ENCODE results near the gene OR5F1. TPM values are rescaled to one million over a fixed set of nuclear protein-coding genes. Genes with fewer than 3 reads are reported as not detected.

The OR5F1 gene
- not detected for total RNA-seq
- long read RNA-seq = 0 reads

DNA sequence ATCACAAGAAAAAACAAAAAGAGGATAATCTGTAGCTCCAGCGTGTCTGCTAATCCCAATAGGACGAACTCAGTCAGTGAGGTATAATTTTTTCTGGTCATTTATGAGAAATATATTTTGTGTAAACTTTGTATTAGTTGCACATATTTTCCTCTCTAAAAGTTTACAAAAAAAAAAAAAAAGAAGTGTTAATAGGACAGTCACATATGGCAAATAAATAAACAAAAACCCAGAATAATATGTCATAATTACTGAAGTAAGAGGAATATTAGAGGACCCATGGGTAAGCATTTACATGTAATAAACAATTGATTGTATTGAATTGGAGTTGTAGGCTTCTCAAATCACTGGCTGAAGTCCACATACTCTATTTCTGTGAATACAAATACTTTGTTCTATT is at the start of gene OR5F1:
Gene OR5F1, minus strand, starts transcription at position 101 of the 400 bp plus-strand sequence. Its CDS starts 0 bp downstream, at position 101.
- H3K4me3 ChIP-seq = no peak within 1 kb of the TSS
- no peak within 1 kb of the TSS for H3K27ac ChIP-seq

DNA sequence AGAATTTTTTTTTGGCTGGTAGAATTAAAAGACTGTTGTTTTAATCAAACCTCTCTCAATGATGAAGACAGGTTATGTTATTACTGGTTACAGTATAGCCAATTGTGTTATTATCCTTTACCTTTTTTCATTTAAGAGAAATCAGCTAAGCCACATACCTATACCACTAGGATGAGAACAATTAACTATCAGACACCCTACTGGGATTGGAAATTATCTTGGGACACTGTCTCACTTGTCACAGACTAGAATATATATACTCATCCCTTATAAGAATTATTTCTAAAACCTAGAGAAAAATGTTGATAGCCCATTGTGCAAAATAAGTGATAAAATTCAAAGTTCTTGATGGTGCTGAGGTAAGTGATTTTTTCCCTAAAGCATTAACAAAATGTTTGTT is 32.9 kb upstream of the OR5F1 start, which contains the start of gene OR5AS1:
Gene OR5AS1, plus strand, starts transcription at position 301 of the 400 bp plus-strand sequence. CDS start 2,765 bp downstream, outside the sequence.
- ATAC-seq (no peak), DNase-seq (no peak)
- TF ChIP-seq, protein P1, sequence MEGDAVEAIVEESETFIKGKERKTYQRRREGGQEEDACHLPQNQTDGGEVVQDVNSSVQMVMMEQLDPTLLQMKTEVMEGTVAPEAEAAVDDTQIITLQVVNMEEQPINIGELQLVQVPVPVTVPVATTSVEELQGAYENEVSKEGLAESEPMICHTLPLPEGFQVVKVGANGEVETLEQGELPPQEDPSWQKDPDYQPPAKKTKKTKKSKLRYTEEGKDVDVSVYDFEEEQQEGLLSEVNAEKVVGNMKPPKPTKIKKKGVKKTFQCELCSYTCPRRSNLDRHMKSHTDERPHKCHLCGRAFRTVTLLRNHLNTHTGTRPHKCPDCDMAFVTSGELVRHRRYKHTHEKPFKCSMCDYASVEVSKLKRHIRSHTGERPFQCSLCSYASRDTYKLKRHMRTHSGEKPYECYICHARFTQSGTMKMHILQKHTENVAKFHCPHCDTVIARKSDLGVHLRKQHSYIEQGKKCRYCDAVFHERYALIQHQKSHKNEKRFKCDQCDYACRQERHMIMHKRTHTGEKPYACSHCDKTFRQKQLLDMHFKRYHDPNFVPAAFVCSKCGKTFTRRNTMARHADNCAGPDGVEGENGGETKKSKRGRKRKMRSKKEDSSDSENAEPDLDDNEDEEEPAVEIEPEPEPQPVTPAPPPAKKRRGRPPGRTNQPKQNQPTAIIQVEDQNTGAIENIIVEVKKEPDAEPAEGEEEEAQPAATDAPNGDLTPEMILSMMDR (IDR thresholded peaks at IDR 0.05) = no peak
- no peak within 1 kb of the TSS for H3K27ac ChIP-seq
- no peak within 1 kb of the TSS for H3K4me3 ChIP-seq
- no peaks in the 10 kb centered on the region for H3K27me3 ChIP-seq (ENCODE audit: low read depth)
- intact Hi-C loops (cut with DNase I) = no loop called here
- no peaks in the 10 kb centered on the region for H3K4me1 ChIP-seq
- no peaks in the 10 kb centered on the region for H3K9me3 ChIP-seq
- H3K36me3 ChIP-seq = no peaks in the 10 kb centered on the region

More for the DNA sequence above, at the start of gene OR5F1:
- TF ChIP-seq, protein P1 (IDR thresholded peaks at IDR 0.05) = no peak
- Histone ChIP-seq H3K27me3 (ENCODE audit: low read depth) (no peaks in the 10 kb centered on the region), H3K4me1 (no peaks in the 10 kb centered on the region), H3K36me3 (no peaks in the 10 kb centered on the region), H3K9me3 (no peaks in the 10 kb centered on the region)
- DNase-seq = no peak
- ATAC-seq = no peak
- intact Hi-C loops (cut with DNase I) = no loop called here

DNA sequence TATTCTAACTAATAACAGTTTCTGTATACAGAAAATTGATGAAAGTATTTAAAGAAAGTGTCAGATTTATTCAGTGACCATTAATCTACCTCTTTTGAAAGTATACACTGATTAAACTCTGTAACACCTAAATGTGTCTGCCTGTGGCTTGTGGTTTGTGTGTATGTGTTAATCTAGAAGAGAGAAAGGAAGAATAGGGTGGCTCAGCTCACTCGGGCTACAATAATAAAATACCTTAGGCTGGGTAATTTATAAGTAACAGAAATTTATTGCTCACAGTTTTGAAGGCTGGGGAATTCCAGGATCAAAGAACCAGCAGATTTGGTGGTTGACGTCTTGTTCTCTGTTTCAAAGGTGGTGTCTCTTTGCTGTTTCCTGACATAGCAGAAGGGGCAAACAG is 19.4 kb upstream of the OR5F1 start:
- Histone ChIP-seq H3K4me1 (no peaks in the 10 kb centered on the region), H3K9me3 (no peaks in the 10 kb centered on the region), H3K4me3 (no peak overlapping the region), H3K27ac (no peak overlapping the region), H3K27me3 (ENCODE audit: low read depth) (no peaks in the 10 kb centered on the region), H3K36me3 (no peaks in the 10 kb centered on the region)
- ATAC-seq (no peak), DNase-seq (no peak)
- intact Hi-C loops (cut with DNase I) = no loop called here
- TF ChIP-seq, protein P1 (IDR thresholded peaks at IDR 0.05) = no peak

DNA sequence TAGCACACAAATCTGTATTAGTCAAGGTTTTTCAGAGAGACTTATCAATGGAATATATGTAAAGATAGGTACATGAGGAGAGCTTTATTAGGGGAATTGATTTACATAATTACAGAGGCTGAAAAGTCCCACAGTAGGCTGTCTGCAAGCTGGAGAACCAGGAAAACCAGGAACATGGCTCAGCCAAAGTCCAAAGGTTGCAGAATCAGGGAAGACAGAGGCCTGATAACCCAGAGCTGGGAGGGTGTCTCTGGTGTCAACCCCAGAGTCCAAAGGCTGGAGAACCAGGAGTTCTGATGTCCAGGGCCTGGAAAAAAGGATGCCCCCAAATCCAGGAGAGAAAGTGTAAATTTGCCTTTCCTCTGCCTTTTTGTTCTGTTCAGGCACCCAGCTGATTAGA is 16.3 kb upstream of the OR5F1 start:
- DNase-seq (no peak), ATAC-seq (no peak)
- intact Hi-C loops (cut with DNase I) = no loop called here
- Histone ChIP-seq H3K27me3 (ENCODE audit: low read depth) (no peaks in the 10 kb centered on the region), H3K4me1 (no peaks in the 10 kb centered on the region), H3K4me3 (no peak overlapping the region), H3K9me3 (no peaks in the 10 kb centered on the region), H3K27ac (no peak overlapping the region), H3K36me3 (no peaks in the 10 kb centered on the region)
- TF ChIP-seq, protein P1 (IDR thresholded peaks at IDR 0.05) = no peak

DNA sequence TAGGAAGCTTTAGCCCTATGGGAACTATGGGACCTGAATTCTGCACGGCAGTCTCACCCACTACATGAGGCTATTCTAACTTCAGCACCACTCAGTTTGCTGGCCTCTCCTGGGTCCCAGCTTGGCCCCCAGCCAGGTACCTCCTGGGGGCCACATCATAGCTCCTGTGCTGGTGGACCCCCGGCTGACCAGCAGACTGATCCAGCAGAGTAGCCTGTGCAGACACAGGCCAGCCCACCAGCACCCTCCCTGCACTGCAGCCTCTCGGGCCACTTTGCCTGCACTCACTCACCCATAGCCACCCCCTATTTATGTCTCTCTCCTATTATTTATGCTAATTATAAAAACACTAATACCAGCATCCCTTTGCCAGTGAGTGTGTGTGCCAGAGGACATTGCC is 23.5 kb downstream of the OR5F1 start:
- intact Hi-C loops (cut with DNase I) = no loop called here
- DNase-seq (no peak), ATAC-seq (peak in 1 of 2 donors; percentile 35)
- Histone ChIP-seq H3K36me3 (no peaks in the 10 kb centered on the region), H3K27me3 (ENCODE audit: low read depth) (no peaks in the 10 kb centered on the region), H3K4me1 (no peaks in the 10 kb centered on the region), H3K9me3 (no peaks in the 10 kb centered on the region), H3K4me3 (no peak overlapping the region), H3K27ac (no peak overlapping the region)
- TF ChIP-seq, protein P1 (IDR thresholded peaks at IDR 0.05) = no peak

DNA sequence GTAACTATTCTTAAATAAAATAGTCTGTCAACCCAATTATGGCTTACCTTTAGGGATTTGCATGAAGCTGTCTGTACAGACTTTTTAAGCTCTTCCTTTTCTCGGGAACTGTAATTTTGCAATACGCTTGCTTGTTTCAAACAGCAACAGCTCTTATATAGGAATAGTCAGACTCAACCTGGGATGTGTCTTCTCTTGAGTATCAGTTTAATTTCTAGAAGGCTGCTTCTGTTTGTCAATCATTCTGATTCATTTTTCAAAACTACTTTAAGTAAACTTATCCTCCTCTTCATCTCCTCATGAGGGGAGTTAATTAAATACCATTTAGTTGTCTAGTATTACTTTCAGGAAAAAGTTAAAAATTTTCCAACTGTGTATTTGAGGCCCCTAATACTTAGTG is 24.6 kb downstream of the OR5F1 start, which contains the start of gene OR10AG1:
Gene OR10AG1, minus strand, starts transcription at position 101 of the 400 bp plus-strand sequence. Its CDS starts 38 bp downstream, at position 63.
- intact Hi-C loops (cut with DNase I) = no loop called here
- ATAC-seq = no peak

More for the DNA sequence above, 24.6 kb downstream of the OR5F1 start, which contains the start of gene OR10AG1:
- Histone ChIP-seq H3K27ac (no peak within 1 kb of the TSS), H3K4me3 (no peak within 1 kb of the TSS), H3K27me3 (ENCODE audit: low read depth) (no peaks in the 10 kb centered on the region), H3K9me3 (no peaks in the 10 kb centered on the region), H3K36me3 (no peaks in the 10 kb centered on the region), H3K4me1 (no peaks in the 10 kb centered on the region)
- TF ChIP-seq, protein P1 (IDR thresholded peaks at IDR 0.05) = no peak
- DNase-seq = no peak
